CD4-positive, alpha-beta T cell treated with Interleukin-6 for 4 hours (primary cell): ENCODE data around the gene CNPY3.

Experiments
- DNase-seq: peaks from one replicate; pipeline ENCODE4 v3.0.0-alpha.2; 2020; ENCODE audit warnings: mixed read lengths

Gene CNPY3

GRCh38 chr6:42984924-42985475, 55.7 kb downstream of the CNPY3 start:
- DNase-seq = peak; percentile 39

GRCh38 chr6:42987533-42988451, 58.5 kb downstream of the CNPY3 start:
- no peak for DNase-seq

- no peak for DNase-seq
These were observed 59.3 kb downstream of the CNPY3 start for GRCh38 chr6:42988486-42989020.
